Measurements from ENCODE around the gene PPP1R11.

GRCh38 chr6:30087876-30088275, 20.9 kb downstream of the PPP1R11 start:
- TF ChIP-seq CTCF (conservative IDR thresholded peaks at IDR 0.05; ENCODE audit: low read depth, low read length) (no peak), RFX5 (IDR thresholded peaks at IDR 0.05; ENCODE audit: low read depth, low read length) (no peak), POLR2A (IDR thresholded peaks at IDR 0.05; ENCODE audit: low read depth, low read length) (no peak), SMC3 (IDR thresholded peaks at IDR 0.05; ENCODE audit: low read depth, low read length) (no peak), RCOR1 (IDR thresholded peaks at IDR 0.05; ENCODE audit: insufficient replicate concordance, low read length) (no peak), MXI1 (IDR thresholded peaks at IDR 0.05; ENCODE audit: borderline replicate concordance, low read depth, low read length) (no peak)

Data from IMR-90 (cell line).